HG03460 (cell line): ENCODE results near the gene FAM240A.
"Not testable (repeated sequence)": the region's sequence is repeated elsewhere in the genome, so short reads cannot be mapped to it uniquely, and the experiment has no call there.

ENCODE experiments used
- ATAC-seq: cut with Tn5 transposase; IDR thresholded peaks from one replicate; pipeline ENCODE4 v1.9.1; 2021; ENCODE audit not compliant: unreplicated experiment

Gene FAM240A

DNA sequence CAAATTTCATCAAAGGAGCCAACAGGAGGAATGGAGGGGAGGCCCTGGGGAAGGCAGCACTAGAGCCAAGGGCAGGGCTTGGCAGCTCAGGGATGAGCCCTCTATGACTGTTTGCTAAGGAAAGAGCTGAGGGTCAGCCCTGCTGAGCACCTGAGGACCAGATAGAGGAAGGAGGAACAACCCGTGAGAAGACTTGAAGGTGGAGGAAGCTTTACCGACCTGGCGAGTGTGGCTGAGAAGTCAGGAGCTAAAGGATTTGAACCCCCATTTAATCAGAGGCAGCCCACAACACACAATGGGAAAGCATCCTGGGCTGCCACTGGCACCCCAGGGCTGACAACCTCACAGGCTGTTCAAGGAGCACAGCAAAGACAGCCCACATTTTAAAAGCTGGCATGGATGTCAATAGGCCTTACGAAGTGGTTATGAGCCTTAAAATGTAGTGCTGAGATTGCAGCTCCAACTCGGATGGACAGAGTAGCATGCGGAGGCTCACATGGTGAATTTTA, 25.5 kb upstream of the FAM240A start:
- ATAC-seq: no peak

DNA sequence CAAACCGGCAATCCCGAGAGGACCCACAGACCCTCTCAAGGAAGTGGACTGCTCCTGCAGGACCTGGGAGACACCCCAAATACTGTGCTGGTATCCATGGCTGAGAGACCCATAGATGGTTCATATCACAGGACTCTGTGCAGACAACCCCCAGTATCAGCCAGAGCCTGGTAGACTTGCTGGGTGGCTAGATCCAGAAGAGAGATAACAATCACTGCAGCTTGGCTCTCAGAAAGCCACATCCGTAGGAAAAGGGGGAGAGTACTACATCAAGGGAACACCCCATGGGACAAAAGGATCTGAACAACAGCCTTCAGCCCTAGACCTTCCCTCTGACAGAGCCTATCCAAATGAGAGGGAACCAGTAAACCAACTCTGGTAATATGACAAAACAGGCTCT, 25.1 kb upstream of the FAM240A start:
- ATAC-seq: not testable (repeated sequence)

DNA sequence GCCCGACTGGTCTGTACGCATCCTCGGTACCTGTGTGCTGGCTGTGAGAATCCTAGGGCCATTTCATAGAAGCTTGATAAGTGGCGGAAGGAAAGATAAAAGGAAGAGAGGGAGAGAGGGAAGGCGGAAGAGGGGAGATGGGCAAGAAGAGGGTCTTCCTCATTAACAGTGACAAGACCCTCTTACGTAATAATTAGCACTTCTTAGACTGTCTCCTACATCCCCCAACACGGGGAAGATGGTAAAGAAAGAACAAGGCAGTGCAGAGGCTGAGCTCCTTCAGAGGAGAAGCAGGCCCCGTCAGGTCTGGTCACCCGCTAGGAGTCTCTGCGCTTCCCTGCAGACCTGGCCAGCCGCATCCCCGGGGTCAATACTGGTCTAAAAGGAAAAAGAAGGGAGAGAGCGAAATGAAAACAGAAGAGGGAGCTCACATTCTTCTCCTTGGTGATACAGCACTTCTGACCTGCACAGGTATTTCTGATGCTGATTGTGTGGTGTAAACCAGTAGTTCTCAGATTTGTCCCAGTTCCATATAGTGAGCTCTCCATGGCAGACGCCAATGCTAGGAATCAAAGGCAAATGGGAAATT, 19.0 kb upstream of the FAM240A start:
- no peak for ATAC-seq

DNA sequence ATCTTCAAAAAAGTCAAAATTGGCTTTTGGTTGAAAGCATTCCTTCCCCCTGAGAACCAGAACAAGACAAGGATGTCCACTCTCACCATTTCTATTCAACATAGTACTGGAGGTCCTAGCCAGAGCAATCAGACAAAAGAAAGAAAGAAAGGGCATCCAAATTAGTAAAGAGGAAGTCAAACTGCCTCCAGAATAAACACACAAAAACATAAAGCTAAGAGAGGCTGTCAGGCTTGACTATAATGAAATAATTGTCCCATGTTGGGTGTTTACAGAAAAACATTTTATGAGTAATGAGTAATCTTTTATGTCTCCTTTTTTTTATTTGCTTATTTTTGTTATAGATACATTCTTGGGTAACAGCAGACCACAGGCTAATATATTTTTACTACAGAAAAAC, 18.3 kb upstream of the FAM240A start:
- ATAC-seq: no peak

DNA sequence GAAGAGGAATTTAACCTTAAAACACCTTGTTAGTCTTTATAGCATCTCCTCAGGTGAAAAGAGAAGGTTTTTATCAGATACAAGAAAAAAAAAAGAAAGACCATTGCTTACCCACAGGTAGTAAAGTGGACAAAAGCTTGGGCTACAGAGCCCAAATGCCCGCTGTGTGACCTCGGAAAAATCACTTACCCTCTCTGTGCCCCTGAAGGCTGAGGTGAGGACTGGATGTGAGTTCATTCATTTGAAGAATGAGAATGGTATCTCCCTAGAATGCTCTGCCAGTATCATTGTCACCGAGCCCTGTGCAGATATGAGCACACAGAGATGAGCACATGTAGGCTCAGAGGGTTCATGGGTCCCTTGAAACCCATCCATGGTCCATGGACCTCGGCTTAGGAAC, 17.6 kb upstream of the FAM240A start:
- ATAC-seq: no peak

DNA sequence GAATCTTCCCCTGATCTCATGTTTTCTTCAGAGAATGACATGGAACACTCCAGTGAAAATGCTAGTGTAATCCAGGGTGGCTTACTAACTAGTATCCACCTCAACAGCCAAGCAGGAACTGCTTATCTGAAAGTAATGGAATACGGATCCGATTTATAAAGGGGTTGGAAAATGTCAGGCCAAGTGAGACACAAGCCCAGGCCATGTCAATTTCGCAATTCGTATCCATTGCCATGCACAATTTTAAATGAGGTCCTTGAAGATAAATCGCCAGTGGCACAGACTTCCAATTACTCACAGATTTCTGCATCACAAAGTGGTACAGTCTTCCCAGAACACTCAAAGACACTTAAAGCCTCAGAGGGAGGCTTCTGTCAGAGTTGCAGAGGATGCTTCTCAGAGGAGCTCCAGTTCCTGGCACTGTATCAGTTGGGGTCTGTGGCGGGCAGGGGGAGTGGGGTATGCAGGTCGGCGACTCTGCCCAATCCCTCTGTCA, 16.5 kb upstream of the FAM240A start:
- ATAC-seq: no peak

DNA sequence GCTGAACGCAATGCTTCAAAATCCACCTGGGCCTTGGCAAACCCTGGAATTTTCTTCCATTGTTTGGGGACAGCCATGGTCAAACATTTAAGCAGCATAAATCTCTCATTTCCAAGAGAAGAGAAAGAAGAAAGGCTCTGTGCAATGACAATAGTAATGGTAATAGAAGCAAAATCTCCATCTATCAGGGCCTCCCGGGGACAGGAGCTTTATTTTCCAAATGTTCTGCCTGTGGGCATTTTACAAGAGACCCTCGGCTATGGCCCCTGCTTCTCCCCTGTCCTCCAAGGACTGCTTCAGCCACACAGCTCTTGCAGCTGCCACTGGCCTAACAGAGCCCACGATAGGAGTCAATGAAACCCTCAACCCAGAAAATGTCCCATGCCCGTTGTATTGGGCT, 12.7 kb upstream of the FAM240A start:
- no peak for ATAC-seq

DNA sequence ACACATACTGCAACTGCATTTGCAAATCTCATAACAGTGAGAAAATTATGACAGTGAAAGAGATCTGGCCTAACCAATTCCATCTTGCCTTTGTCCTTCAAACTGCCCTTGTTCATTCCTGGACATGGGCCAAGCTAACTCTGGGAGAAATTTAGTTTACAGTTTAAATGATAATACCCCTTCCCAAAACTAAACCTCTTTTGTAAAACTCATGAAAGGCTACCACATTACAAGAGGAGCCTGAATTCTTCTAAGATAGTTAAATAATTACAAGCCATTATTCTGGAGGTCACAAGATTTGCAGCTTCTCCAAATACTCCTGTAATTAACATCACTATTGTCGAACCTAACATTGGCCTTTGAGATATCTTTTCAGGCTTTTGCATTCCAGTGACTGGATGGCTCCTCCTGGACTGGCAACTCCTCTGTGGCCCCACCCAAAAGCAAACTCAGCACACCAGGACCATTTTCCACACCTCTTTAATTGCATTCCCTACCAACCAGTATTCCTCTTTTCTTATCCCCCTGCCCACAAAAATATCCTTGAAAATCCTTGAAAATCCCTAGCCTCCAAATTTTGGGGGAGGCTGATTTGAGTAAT, 8.8 kb upstream of the FAM240A start:
- no peak for ATAC-seq

DNA sequence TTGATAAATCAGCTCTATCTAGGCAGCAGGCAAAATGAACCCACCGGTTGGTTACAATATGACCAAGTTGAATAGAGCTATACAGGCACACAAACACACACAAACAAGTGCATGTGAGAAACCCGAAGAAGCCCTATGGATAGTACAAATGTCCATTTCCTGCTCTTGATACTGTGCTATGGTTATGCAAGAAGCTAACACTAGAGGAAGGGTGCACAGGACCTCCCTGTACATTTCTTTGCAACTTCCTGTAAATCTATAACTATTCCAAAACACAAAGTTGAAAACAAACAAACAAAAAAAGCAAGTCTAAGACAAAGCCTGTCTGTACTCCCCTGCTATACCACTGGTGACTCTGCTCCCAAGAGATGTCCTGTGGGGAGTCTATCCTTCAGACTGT, 8.2 kb upstream of the FAM240A start:
- ATAC-seq: no peak

DNA sequence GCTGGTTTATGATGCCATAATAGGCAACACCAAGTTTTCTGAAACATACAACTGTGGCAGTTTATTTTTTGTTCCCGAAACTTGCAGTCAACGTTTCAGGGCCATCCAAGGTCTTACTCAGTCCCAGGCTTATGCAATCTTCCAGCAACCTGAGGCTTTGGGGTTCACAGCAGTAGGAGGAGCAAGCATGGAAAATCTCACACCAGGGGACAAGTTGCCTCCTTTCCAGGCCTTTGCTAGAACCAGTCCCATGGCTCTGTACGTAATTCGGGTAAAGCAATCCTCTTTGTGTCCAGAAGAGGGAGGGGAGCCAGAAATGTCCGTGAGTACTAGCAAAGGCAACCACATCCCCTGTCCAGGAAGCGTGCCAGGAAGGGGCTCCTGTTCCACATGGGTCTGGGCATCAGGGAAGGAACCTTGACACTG, 4.7 kb upstream of the FAM240A start:
- ATAC-seq: no peak

DNA sequence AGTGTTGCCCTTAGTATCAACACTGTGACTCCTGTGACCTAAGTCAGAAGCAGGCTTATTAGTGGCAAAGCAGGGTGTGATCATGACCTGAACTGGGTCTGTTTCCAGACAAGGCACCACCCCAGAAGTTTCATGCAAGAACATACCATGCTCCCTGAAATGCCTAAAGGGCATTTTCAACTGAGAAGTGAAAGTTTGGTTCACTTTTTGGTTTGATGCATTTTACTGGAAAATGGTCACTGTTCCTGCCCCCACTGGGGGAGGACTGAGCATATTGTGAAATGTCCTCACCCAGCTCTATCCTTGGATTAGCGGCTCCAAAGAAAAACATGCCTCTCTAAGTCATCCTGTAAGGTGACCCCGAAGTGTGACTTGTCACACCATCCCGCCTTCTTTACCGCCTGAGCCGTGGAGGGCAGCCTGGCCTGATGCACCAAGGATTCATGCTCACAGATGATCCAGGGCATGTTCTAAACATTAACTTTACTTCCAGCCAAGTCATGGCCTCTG, 3.1 kb upstream of the FAM240A start:
- no peak for ATAC-seq

DNA sequence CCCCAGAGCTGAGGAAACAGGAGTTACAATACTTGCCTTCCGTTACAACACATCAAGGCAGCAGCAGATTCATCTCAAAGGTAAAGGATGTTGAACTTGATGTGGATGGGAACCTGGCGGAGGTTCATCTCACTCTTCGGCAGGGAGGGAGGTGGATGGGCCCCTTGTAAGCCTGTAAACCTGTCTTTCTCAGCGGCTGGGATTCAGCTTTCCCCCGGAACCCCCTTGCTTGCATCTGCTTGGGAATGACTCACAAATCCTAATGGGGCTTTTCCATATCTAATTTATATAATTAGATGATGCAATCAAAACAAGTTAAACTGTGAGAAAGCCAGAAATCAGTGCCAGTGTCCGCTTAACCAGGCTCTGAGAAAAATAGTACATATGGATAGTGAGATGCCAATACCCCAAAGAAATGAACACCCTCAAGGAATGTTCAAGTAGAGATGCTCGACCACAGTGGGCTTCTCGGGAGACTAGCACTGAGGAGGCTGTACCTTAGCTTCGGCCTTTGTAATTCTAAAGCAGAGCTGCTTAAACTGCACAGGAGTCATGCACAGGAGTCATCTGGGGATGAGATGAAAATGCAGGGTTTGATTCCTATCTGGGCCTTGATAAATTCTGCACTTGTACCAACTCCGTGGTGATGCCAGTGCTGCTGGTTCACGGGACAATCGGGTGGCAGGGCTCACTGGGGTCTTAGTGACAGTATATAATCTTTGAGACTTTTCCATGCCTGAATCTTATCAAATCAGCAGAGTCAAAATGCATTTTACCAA, 2.2 kb upstream of the FAM240A start:
- no peak for ATAC-seq

DNA sequence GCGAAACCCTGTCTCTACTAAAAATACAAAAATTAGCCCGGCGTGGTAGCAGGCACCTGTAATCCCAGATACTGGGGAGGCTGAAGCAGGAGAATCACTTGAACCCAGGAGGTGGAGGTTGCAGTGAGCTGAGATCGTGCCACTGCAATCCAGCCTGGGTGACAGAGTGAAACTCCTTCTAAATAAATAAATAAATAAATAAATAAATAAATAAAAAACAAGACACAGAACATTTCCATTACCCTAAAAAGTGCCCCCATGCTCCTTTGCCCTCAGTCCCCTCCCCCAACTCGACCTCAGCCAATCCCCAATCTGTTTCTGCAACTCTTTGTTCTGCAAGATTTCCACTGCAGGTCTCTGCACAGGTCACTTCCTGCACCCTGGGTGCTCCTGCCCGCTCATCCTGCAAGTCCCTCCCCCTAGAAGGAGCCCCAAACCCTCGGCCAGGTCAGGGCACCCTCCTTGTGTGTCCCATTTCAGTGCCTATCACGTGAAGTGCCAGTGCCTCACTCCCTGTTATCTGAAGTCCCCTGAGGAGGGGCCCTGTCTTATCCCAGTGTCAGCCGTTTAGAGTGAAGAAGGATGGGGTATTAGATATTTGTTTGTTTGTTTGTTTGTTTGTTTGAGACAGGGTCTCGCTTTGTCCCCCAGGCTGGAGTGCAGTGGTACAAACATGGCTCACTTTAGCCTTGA, 1.1 kb downstream of the FAM240A start:
- ATAC-seq: no peak

DNA sequence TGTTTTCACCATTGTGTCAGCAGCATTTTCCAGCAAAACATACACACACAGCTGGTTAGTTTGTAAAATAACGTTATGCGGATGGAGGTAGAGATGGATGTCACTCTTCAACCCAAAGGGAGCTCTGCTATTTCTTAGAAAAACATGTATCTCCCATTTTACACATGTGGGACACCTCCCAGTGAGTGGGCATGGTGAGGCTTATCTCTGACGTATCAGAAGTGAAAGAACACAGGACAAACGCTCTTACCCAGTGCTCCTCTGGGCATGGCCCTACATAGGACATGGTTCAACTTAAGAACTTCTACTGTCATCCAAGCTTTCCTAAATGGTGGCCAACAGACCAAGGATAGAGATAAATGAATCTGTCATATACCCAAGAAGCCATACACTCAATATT, 2.1 kb downstream of the FAM240A start:
- no peak for ATAC-seq

DNA sequence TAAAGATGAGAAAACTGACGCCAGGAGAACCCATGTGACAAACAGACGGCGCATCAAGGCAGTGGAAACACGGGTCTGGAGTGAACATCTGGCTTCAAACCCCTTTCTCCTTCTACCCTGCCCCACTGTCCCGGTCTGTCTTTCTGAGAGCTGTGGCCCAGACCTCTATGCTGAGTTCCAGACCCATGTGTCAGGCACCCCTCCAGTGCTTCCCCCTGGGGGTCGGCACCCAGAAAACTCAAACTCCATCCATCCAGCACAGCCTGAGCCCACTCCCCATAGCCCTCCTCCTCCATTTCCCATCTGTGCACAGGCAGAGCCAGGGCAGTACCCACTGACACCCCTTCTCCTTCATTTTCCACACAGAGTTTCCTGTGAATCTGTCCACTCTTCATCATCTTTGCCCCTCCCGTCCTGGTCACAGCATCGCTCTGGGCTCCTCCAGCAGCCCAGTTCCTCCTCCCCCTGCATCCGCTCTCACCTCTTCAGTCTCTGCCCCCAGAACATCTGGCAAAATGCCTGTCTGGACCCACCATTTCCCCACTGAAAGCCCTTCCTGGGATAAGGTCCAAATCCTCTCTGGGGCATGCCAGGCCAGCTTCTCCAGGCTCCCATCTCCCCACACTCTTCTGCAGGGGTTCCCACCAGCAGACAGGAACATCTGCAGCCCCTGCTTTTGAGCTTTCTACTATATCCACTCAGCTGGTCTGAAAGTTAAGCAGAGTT, 2.9 kb downstream of the FAM240A start:
- no peak for ATAC-seq

DNA sequence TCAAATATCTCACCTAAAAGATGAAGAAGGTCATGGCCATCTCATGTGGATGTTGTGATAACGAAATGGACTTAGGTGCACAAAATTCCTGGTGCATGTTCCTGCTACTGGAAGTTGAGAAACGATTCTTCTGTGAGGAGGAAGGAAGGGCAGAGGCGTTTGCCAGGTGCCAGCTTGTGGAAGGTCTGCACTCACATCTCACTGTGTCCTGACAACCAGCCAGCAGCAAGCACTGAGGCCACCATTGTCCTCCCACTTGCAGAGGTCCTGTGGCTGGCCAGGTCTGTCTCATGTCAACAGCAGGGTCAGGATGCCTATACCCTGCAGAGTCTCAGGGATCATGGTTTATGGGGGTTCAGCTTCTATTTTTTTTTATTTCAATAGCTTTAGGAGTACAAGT, 3.7 kb downstream of the FAM240A start:
- no peak for ATAC-seq

DNA sequence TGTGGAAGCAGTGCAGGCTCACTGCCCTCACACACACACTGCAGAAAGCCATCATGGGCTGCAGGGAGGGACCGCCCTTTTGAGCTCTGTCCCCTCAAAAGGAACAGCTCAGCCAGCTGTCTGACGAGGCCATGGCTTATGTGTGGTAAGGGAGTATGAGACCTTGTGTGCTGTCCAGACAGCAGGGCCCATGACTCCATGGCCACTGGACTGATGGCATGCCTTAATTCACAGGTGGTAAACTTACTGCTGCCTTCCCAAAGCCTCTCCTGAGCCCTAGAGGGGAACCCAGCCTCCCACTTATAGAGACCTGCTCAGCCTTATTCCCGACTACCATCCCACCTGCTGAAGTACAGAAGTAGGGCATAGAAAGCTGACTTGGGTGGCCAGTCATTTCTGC, 5.6 kb downstream of the FAM240A start:
- no peak for ATAC-seq

DNA sequence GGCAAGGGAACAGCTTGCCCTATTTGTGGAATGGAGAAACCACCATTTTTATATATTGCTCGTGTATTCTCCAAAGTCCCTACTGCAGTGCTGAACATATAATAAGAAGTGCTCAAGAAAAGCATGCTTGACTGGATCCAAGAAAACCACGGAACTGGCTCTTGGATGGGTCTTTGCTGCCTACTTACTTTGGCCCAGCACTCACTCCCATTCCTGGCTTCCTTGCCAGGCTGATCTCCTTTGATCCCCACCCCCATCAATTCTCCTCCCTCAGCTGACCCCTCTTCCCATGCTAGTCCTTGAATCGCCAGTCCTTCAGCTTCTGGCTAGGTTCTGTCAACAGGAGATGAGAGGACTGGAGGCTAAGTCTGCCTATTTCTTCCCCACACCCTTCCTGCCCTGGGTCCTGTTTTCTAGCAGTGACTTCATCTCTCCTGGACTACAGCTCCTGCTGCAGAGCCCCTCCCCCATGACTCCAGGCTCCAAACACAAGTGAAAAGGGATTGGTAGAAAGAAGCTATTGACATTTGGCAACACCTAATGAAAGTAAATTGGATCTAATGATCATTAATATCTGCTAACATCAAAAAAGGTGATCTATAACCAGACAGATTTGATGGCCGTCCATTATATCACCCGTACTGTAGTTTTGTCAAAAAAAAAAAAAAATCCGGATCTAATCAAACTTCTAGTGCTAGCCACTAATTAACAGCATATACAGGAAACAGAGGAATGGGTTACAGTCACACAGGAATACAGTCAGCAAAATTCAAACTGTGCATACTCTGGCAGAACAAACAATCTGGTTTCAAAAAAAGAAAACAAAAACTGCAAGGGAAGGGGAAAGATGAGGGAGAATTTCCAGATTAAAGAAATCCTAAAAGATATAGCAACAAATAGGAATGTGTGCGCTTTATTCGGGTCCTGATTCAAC, 7.8 kb downstream of the FAM240A start:
- no peak for ATAC-seq

DNA sequence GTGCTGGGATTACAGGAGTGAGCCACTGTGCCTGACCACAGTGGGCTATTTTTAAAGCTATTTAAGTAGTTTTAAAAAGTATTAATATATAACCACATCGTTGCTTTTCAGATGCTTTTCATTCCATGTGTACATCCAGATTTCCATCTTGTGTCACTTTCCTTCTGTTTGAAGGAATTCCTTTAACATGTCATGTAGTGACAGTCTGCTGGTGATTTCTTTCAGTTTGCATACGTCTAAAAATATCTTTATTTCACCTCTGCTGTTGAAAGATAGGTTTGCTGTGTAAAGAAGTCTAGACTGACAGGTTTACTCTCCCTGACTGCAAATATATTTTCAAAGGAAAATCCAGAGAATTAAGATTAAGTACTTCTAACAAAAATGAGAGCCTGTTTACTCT, 12.2 kb downstream of the FAM240A start:
- no peak for ATAC-seq
